ENCODE results near the gene SLC13A5. TPM values are rescaled to one million over a fixed set of nuclear protein-coding genes. Genes with fewer than 3 reads are reported as not detected.

The SLC13A5 gene
- total and polyA plus RNA-seq, 10 of the 15 experiments (the other 5 are each of a cell fraction or from before 2014, with no cell fraction given), result 0.23 TPM; not detected in 9

DNA sequence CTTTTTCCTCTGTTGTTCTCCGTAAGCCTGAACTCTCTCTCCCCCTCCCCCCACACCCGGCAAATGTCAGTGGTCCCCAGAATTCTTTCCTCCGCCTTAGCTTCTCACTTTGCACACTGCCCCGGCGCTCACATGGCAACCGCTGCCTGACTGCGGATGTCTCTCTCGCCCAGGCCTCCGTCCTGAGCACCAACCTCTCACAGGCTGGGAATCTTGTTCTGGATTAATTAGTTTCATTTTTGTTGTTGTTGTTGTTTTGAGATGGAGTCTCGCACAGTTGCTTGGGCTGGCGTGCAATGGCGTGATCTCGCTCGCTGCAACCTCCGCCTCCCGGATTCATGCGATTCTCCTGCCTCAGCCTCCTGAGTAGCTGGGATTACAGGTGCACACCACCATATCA lies 45.0 kb downstream of the SLC13A5 start:
- ATAC-seq (no peak), FAIRE-seq (no peak), DNase-seq (ENCODE audit: low read depth, low spot score) (no peak)
- ChIA-PET CTCF (interaction anchor here (0.5 to 3.1 kb wide), 6 partner anchors 14 to 353 kb away, joined by 3 to 27 read pairs (median 3); no protein-coding TSS in a partner anchor), SMC1A (ENCODE audit: uncharacterized antibody, unreplicated experiment) (interaction anchor here (0.7 to 2.7 kb wide), 3 partner anchors 175 to 242 kb away, joined by 4 to 16 read pairs (median 9); no protein-coding TSS in a partner anchor), RAD21 (ENCODE audit: unreplicated experiment) (interaction anchor here (0.5 to 2.2 kb wide), 2 partner anchors 22 to 175 kb away, joined by 3 to 9 read pairs; no protein-coding TSS in a partner anchor), POLR2A (no interaction called here)
- Histone ChIP-seq H3K9me3 (replicated peaks; ENCODE audit: control insufficient read depth, insufficient read depth, low read length) (no peaks in the 10 kb centered on the region), H3K4me2 (ENCODE audit: control insufficient read depth, insufficient read depth) (no peak overlapping the region), H3K4me1 (ENCODE audit: control insufficient read depth, insufficient read depth, low read length) (no peaks in the 10 kb centered on the region), H2AFZ (ENCODE audit: control insufficient read depth, low read depth, low read length) (no peak overlapping the region), H3K9ac (ENCODE audit: control insufficient read depth, insufficient read depth, low read length) (no peak overlapping the region), H4K20me1 (ENCODE audit: control insufficient read depth, insufficient read depth) (no peaks in the 10 kb centered on the region), H3K79me2 (ENCODE audit: control insufficient read depth, insufficient read depth, low read length) (no peaks in the 10 kb centered on the region), H3K27me3 (replicated peaks in 1 of 2; ENCODE audit: control insufficient read depth in 2 of 2, insufficient read depth in 2 of 2, low read length in 1 of 2) (no peaks in the 10 kb centered on the region), H3K4me3 (no peak overlapping the region), H3K36me3 (ENCODE audit: control insufficient read depth in 2 of 2, insufficient read depth in 2 of 2, low read length in 1 of 2) (no peaks in the 10 kb centered on the region; a peak in 1 of 4 replicates), H3K27ac (ENCODE audit: control insufficient read depth, insufficient read depth) (no peak overlapping the region)
- intact Hi-C loops (cut with micrococcal nuclease; ENCODE audit: unreplicated experiment) (loop anchor here (5.0 to 10.0 kb wide), 2 partner anchors 87 to 244 kb away; partner anchors contain the start of gene XAF1), in situ Hi-C loops (cut with MboI) (no loop called here)
- 85% methylated on average over 17 of the region's 17 CpGs for WGBS (ENCODE audit: insufficient coverage, insufficient replicate concordance, low lambda C conversion rate, missing lambda C conversion rate)
- peak; percentile 16 for TF ChIP-seq BCL3 (IDR thresholded peaks at IDR 0.05; ENCODE audit: borderline replicate concordance, insufficient read depth, low read depth, low read length, poor library complexity, severe bottlenecking)
- no peak for TF ChIP-seq MYB (IDR thresholded peaks at IDR 0.05; ENCODE audit: borderline replicate concordance, low read depth, low read length)
- no TSS peak for BruUV-seq (replicated peaks)

DNA sequence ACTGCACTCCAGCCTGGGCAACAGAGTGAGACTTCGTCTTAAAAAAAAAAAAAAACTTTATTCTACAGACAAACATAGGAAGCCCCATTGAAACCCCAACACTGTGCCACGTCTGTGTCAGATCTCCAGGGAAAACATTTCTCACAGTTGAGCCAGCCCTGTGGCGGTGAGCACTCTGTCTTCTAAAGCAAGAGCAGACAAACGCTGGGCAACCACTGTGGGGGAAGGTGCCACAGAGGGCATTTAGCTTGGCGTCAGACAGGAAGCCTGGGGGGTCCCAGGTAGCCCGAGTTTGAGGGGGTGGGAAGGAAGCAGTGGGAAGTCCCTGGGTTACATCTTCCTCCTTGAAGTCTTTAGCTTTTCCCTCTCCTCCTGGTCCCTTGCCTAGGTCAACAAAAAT lies 45.7 kb downstream of the SLC13A5 start:
- no peak overlapping the region for H3K4me2 ChIP-seq (ENCODE audit: control insufficient read depth, insufficient read depth)
- no peaks in the 10 kb centered on the region; a peak in 1 of 4 replicates for H3K36me3 ChIP-seq (ENCODE audit: control insufficient read depth in 2 of 2, insufficient read depth in 2 of 2, low read length in 1 of 2)
- intact Hi-C loops (cut with micrococcal nuclease; ENCODE audit: unreplicated experiment) (loop anchor here (2.0 to 10.0 kb wide), 4 partner anchors 87 to 337 kb away; partner anchors contain the start of gene XAF1), in situ Hi-C loops (cut with MboI) (no loop called here)
- RAD21 ChIA-PET (ENCODE audit: unreplicated experiment), result interaction anchor here (0.5 to 3.2 kb wide), 4 partner anchors 23 to 338 kb away, joined by 3 to 17 read pairs (median 6); no protein-coding TSS in a partner anchor
- H2AFZ ChIP-seq (ENCODE audit: control insufficient read depth, low read depth, low read length), result no peak overlapping the region
- no peaks in the 10 kb centered on the region for H3K27me3 ChIP-seq (replicated peaks in 1 of 2; ENCODE audit: control insufficient read depth in 2 of 2, insufficient read depth in 2 of 2, low read length in 1 of 2)
- H4K20me1 ChIP-seq (ENCODE audit: control insufficient read depth, insufficient read depth), result no peaks in the 10 kb centered on the region
- no peaks in the 10 kb centered on the region for H3K9me3 ChIP-seq (replicated peaks; ENCODE audit: control insufficient read depth, insufficient read depth, low read length)
- POLR2A ChIA-PET, result no interaction called here
- WGBS (ENCODE audit: insufficient coverage, insufficient replicate concordance, low lambda C conversion rate, missing lambda C conversion rate), result 13% methylated on average over 5 of the region's 6 CpGs
- FAIRE-seq, result no peak
- SMC1A ChIA-PET (ENCODE audit: uncharacterized antibody, unreplicated experiment), result interaction anchor here (0.9 to 2.7 kb wide), 5 partner anchors 164 to 355 kb away, joined by 3 to 16 read pairs (median 6); partner anchors contain the start of gene TEKT1
- no peaks in the 10 kb centered on the region for H3K79me2 ChIP-seq (ENCODE audit: control insufficient read depth, insufficient read depth, low read length)
- no peak overlapping the region for H3K4me3 ChIP-seq
- no TSS peak for BruUV-seq (replicated peaks)
- no peak overlapping the region for H3K27ac ChIP-seq (ENCODE audit: control insufficient read depth, insufficient read depth)
- CTCF ChIA-PET, result interaction anchor here (0.6 to 3.1 kb wide), 7 partner anchors 15 to 354 kb away, joined by 3 to 27 read pairs (median 3); no protein-coding TSS in a partner anchor
- no peak overlapping the region for H3K9ac ChIP-seq (ENCODE audit: control insufficient read depth, insufficient read depth, low read length)
- H3K4me1 ChIP-seq (ENCODE audit: control insufficient read depth, insufficient read depth, low read length), result no peaks in the 10 kb centered on the region
- no peak for ATAC-seq
- DNase-seq (ENCODE audit: low read depth, low spot score), result no peak
- TF ChIP-seq JUND (IDR thresholded peaks at IDR 0.05; ENCODE audit: low read depth, low read length) (no peak), ATF2 (IDR thresholded peaks at IDR 0.05; ENCODE audit: low read length) (no peak), NR2C2 (IDR thresholded peaks at IDR 0.05; ENCODE audit: borderline replicate concordance, control insufficient read depth, insufficient read length, low read depth) (no peak)
